ENCODE results near the gene CYP46A1.

The CYP46A1 gene

DNA sequence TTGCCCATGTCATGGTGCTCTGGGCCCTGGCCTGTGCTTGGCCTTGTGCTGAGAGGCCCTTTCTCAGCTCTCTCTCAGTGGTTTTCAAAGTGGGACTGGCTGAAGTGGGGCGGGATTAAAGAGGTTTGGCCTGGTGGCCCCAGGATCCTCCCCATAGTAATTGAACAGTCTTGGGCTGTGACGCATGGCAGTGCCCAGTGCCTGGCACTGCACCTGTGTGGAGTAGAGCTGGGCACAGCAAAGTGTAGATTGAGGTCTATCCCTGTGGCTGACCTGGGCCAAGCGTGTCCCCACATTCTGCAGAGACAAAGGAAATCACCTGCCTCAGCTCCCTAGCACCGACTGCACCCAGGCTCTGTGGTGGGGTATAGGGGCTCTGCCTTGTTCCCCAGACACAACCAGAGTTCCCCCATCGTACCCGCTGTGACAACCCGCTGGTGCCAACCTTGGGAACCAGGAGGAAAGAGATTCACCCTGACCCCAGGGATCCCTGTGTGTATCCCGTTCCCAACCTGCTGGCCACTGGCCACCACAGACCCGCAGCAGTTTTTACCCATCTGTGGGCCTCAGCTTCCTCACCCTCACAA is 9.9 kb upstream of the CYP46A1 start:
- no peak overlapping the region for H3K4me3 Mint-ChIP-seq
- H3K27me3 Mint-ChIP-seq: peaks cover 13% of the 10 kb centered on the region
- DNase-seq (ENCODE audit: low spot score in 2 of 2) (no peak), ATAC-seq (ENCODE audit: low read depth) (no peak)
- H3K36me3 Mint-ChIP-seq: no peaks in the 10 kb centered on the region
- H3K9me3 Mint-ChIP-seq: peaks cover 4% of the 10 kb centered on the region
- H3K4me1 Mint-ChIP-seq: peaks cover 3% of the 10 kb centered on the region
- H3K27ac Mint-ChIP-seq: no peak overlapping the region

DNA sequence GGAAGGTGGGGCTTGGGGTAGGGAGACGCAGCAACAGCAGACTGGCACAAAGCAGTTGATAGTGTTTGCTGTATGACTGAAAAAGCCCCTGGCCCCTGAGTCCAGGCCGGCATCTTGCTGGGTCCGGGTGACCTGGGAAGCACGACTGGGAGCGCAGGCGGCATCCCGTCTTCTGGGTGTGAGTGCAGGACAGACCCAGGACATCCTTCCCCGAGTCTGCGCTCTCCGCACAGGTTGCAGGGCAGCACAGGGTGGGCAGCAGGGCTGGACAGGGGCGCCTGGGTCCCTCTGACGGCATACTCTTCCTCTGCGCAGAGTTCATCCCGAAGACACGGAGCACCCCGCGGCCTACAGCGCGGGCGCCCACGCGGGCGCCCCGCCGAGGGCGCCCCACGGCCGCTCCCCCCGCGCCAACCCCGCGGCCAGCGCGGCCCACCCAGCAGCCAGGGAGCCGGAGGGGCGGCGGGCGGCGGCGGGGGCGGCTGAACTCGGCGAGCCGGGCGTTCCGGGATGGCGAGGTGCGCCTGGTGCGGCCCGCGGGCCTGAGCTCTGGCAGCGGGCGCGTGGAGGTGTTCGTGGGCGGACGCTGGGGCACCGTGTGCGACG is 9.2 kb upstream of the CYP46A1 start:
- Mint-ChIP-seq H3K9me3 (peaks cover 4% of the 10 kb centered on the region), H3K4me3 (no peak overlapping the region), H3K27ac (no peak overlapping the region), H3K4me1 (peaks cover 3% of the 10 kb centered on the region), H3K27me3 (peaks cover 13% of the 10 kb centered on the region), H3K36me3 (no peaks in the 10 kb centered on the region)
- DNase-seq (ENCODE audit: low spot score in 2 of 2): no peak
- no peak for ATAC-seq (ENCODE audit: low read depth)

DNA sequence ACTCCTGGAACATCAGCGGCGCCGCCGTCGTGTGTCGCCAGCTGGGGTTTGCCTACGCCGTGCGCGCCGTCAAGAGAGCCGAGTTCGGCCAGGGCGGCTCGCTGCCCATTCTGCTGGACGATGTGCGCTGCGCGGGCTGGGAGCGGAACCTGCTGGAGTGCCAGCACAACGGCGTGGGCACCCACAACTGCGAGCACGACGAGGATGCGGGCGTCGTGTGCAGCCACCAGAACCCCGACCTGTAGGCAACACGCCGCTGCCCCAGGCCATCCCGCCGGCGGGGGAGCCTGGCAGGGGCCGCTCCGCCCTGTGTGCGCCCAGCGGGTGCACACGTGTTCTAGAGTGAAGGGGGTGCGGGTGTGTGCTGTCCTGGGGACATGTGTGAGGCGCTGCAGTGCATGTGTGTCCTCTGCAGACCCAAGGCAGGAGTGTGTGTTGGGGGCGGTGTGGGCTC is 8.7 kb upstream of the CYP46A1 start:
- peaks cover 11% of the 10 kb centered on the region for H3K27me3 Mint-ChIP-seq
- H3K9me3 Mint-ChIP-seq: peaks cover 4% of the 10 kb centered on the region
- H3K36me3 Mint-ChIP-seq: no peaks in the 10 kb centered on the region
- H3K4me1 Mint-ChIP-seq: peaks cover 3% of the 10 kb centered on the region
- ATAC-seq (ENCODE audit: low read depth) (no peak), DNase-seq (ENCODE audit: low spot score in 2 of 2) (no peak)
- H3K27ac Mint-ChIP-seq: no peak overlapping the region
- no peak overlapping the region for H3K4me3 Mint-ChIP-seq

DNA sequence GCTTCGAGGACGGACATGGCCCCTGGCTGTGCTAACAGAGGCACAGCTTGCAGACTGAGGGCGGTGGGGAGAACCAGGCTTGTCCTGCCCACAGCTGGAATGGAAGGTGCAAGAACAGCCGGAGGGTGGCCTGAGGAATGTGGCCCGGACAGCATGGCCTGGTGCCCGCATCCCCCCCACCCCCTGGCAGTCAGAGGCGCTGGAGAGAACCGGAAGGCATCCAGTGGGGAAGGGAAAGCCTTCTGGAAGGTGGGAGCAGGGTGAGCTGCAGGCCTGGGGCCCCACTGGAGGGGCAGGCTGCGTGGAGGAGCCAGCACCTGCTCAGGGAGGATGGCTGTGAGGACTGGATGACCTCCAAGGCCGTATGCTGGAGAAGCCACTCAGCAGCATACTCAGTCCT is 8.1 kb upstream of the CYP46A1 start:
- H3K36me3 Mint-ChIP-seq: no peaks in the 10 kb centered on the region
- peaks cover 9% of the 10 kb centered on the region for H3K27me3 Mint-ChIP-seq
- no peak overlapping the region for H3K4me3 Mint-ChIP-seq
- H3K4me1 Mint-ChIP-seq: peaks cover 3% of the 10 kb centered on the region
- H3K9me3 Mint-ChIP-seq: peaks cover 4% of the 10 kb centered on the region
- DNase-seq (ENCODE audit: low spot score in 2 of 2) (no peak), ATAC-seq (ENCODE audit: low read depth) (no peak)
- no peak overlapping the region for H3K27ac Mint-ChIP-seq

DNA sequence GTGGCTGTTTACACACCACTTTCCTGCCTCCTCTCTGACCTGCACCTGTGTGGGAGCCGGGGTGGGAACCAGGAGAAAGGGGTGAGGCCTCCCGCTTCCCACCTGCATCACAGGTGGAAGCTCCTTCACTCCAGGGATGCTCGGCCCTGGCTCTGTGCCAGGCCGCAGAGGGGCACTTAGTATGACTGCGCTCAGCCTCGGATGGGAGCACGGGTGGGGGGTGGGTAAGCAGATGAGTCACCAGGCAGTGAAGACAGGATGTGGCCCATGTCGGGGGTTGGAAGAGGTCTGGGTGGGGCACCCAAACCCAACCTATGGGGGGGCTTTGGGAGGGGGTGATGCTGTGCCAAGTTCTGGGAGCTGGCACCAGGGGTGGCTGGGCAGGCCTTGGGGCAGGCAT is 7.4 kb upstream of the CYP46A1 start:
- Mint-ChIP-seq H3K27ac (no peak overlapping the region), H3K4me3 (no peak overlapping the region), H3K4me1 (peaks cover 3% of the 10 kb centered on the region), H3K9me3 (peaks cover 4% of the 10 kb centered on the region), H3K27me3 (peaks cover 9% of the 10 kb centered on the region), H3K36me3 (no peaks in the 10 kb centered on the region)
- no peak for DNase-seq (ENCODE audit: low spot score in 2 of 2)
- ATAC-seq (ENCODE audit: low read depth): no peak

DNA sequence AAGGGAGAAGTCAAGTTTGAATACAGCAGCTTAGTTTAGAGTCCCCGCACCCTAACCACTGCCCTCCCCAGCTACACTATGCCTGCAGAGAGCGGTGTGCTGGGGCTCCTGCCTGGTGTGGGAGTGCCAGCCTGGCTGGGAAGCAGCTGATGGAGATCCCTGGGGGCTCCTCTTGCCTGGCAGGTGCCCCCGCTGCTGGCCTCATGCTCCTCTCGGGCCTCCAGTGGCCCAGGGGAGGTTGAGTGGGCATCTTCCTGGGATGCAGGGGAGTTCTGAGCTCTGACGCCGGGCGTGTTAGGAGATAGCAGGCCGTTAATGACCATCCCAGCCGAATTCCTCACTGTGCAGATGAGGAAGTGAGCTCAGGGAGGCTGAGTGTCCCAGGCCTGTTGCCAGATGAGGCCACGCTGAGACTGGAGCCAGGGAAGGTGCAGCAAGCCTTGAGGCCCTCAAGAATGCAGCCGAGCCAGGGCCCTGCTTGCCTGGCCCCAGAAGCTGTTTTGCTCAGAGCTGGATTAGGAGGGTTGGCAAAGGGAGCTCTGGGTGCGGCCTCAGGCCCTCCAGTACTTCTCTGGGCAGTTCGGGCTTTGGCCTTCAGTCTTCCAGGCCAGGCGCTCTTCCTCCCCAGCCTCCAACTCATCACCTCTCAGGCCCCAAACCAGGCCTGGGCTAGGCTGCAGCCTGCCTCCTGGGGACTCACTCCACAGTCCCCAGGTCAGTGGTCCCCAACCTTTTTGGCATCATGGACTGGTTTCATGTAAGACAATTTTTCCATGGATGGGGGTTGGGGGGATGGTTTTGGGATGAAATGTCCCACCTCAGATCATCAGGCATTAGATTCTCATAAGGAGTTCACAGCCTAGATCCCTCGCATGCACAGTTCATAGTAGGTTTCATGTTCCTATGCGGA is 6.6 kb upstream of the CYP46A1 start:
- no peak for ATAC-seq (ENCODE audit: low read depth)
- H3K9me3 Mint-ChIP-seq: peaks cover 4% of the 10 kb centered on the region
- H3K4me1 Mint-ChIP-seq: peaks cover 1% of the 10 kb centered on the region
- no peak for DNase-seq (ENCODE audit: low spot score in 2 of 2)
- H3K27ac Mint-ChIP-seq: no peak overlapping the region
- no peaks in the 10 kb centered on the region for H3K36me3 Mint-ChIP-seq
- H3K4me3 Mint-ChIP-seq: no peak overlapping the region
- H3K27me3 Mint-ChIP-seq: peaks cover 8% of the 10 kb centered on the region

DNA sequence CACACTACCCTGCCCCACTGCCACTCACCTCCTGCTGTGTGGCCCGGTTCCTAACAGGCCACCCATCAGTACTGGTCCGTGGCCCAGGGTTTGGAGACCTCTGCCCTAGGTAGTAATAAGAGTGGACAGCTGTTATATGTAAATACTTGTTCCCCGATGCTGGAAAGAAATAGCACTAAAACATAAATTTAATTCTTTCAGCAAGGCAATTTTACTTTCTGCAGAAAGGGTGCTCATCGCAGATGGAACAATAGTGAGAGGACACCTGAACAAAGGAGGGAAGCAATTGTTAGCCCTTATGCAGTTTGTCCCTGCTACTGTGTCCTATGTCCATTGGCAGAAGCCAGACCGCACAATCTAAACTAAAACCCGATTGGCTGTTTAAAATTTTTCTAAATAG is 5.9 kb upstream of the CYP46A1 start:
- peaks cover 8% of the 10 kb centered on the region for H3K27me3 Mint-ChIP-seq
- H3K4me1 Mint-ChIP-seq: peaks cover 4% of the 10 kb centered on the region
- no peaks in the 10 kb centered on the region for H3K36me3 Mint-ChIP-seq
- ATAC-seq (ENCODE audit: low read depth): no peak
- no peak overlapping the region for H3K27ac Mint-ChIP-seq
- H3K9me3 Mint-ChIP-seq: peaks cover 4% of the 10 kb centered on the region
- no peak overlapping the region for H3K4me3 Mint-ChIP-seq
- no peak for DNase-seq (ENCODE audit: low spot score in 2 of 2)

DNA sequence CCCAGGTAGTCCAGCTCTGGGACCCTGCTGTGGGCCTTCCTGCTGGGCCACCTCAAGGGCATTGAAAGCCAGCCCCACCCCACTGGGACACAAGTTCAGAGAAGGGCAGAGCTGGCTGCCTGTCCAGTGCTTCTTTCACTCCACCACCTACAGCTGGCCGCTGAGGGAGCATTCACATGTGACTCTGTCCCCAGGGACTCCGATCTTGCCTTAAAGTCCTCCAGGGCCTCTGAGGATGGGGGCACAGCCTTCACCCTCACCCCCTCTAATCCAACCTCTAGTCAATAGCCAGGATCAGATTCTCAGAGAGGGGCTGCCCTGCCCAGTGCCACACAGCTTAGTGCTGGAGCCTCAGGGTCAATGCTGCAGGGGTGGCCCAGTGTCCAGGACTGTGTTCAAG is 5.0 kb upstream of the CYP46A1 start:
- H3K4me3 Mint-ChIP-seq: no peak overlapping the region
- H3K27ac Mint-ChIP-seq: no peak overlapping the region
- no peak for ATAC-seq (ENCODE audit: low read depth)
- peaks cover 4% of the 10 kb centered on the region for H3K9me3 Mint-ChIP-seq
- H3K36me3 Mint-ChIP-seq: no peaks in the 10 kb centered on the region
- DNase-seq (ENCODE audit: low spot score in 2 of 2): no peak
- H3K27me3 Mint-ChIP-seq: peaks cover 6% of the 10 kb centered on the region
- H3K4me1 Mint-ChIP-seq: peaks cover 7% of the 10 kb centered on the region

DNA sequence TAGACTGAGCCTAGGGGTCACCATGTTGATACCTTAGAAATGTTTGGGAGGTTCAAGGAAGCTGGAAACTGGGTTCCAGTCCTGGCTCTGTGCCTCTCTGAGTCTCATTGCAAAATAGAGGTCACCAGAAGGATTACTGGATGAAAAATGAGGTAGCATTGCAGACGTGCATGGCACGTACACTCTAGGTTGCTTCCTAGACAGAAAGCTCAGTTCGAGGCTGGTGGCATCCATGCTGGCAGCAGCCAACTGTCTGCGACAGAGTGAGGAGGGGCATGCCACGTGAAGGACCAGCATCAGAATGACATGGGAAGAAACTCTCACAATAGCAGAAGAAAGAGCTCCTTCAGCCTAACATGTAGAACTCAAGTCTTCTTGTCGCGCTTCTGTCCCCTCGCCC is 4.6 kb upstream of the CYP46A1 start:
- no peaks in the 10 kb centered on the region for H3K36me3 Mint-ChIP-seq
- ATAC-seq (ENCODE audit: low read depth): no peak
- no peak overlapping the region for H3K27ac Mint-ChIP-seq
- H3K9me3 Mint-ChIP-seq: peaks cover 4% of the 10 kb centered on the region
- H3K4me1 Mint-ChIP-seq: peaks cover 7% of the 10 kb centered on the region
- no peak overlapping the region for H3K4me3 Mint-ChIP-seq
- DNase-seq (ENCODE audit: low spot score in 2 of 2): no peak
- peaks cover 6% of the 10 kb centered on the region for H3K27me3 Mint-ChIP-seq

DNA sequence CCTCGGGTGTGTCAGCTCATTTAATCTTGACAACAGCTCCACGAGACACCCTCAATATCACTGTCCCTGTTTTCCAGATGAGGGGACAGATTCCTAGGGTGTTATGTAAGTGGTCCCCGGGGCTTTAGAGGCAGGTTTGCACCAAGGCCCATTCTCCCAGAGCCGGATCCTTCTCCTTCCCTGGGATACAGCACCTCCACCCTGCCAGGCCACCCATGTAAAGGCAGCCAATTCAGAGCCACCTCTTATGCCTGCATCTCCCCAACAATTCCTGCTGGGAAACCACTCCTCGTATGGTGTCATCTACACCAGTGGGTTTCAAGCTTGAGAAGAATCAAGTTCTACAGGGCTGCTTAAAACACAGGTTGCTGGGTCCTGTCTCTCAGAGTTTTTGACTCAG is 4.1 kb upstream of the CYP46A1 start:
- Mint-ChIP-seq H3K9me3 (peaks cover 4% of the 10 kb centered on the region), H3K4me3 (no peak overlapping the region), H3K27ac (no peak overlapping the region), H3K27me3 (peaks cover 6% of the 10 kb centered on the region), H3K36me3 (no peaks in the 10 kb centered on the region), H3K4me1 (peaks cover 7% of the 10 kb centered on the region)
- ATAC-seq (ENCODE audit: low read depth): no peak
- no peak for DNase-seq (ENCODE audit: low spot score in 2 of 2)

DNA sequence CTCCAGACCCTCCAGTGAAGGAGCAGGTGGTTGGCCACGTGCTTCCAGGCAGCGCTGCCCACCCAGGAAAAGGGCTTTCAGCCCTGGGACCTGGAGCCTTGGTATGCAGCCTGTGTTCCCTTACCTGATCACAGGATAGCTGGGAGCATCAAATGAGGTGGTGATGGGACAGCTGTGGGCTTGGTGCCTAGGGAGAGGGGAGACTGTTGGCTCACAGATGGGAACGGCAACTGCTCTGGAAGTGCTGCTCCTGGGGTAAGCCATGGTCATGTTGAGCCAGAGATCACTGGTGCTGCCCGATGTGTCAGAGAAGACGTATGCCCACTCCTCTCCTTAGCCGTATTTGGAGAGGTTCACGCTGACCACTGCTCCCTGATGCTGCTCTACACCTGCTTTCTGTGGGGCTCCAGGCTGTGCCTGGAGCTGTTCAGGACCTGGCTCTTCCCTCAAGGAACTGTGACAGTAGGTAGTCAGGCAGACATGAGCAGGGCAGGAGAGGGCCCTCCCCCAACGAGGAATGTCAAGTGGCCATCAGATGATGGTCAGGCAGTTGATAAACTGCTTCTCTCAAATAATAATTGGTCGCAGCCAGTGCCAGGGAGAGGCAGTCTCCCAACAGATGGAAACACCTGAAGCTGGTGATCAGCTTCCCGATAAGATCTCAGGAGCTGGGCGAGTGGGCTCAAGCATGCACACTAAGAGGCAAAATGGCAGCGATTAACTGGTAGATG is 2.8 kb upstream of the CYP46A1 start:
- Mint-ChIP-seq H3K27ac (no peak overlapping the region), H3K4me1 (peaks cover 7% of the 10 kb centered on the region), H3K9me3 (peaks cover 6% of the 10 kb centered on the region), H3K36me3 (no peaks in the 10 kb centered on the region), H3K27me3 (peaks cover 12% of the 10 kb centered on the region), H3K4me3 (no peak overlapping the region)
- ATAC-seq (ENCODE audit: low read depth): no peak
- DNase-seq (ENCODE audit: low spot score in 2 of 2): no peak

DNA sequence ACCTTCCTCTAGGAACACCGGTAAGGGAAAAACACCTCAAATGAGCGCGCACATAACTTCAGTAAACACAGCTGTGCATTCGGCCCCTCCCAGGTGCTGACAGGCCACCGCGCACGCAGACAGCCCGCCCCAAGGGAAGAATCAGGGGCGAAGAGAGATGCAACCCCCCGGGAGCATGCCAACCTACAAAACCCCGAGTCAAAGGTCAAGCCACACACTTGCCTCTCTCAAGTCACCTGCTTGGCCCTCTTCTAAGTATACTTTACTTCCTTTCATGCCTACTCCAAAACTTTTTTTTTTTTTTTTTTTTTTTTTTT is 2.3 kb upstream of the CYP46A1 start:
- peaks cover 7% of the 10 kb centered on the region for H3K4me1 Mint-ChIP-seq
- peaks cover 15% of the 10 kb centered on the region for H3K27me3 Mint-ChIP-seq
- DNase-seq (ENCODE audit: low spot score in 2 of 2) (no peak), ATAC-seq (ENCODE audit: low read depth) (no peak)
- H3K4me3 Mint-ChIP-seq: no peak overlapping the region
- H3K27ac Mint-ChIP-seq: no peak overlapping the region
- no peaks in the 10 kb centered on the region for H3K36me3 Mint-ChIP-seq
- peaks cover 6% of the 10 kb centered on the region for H3K9me3 Mint-ChIP-seq

DNA sequence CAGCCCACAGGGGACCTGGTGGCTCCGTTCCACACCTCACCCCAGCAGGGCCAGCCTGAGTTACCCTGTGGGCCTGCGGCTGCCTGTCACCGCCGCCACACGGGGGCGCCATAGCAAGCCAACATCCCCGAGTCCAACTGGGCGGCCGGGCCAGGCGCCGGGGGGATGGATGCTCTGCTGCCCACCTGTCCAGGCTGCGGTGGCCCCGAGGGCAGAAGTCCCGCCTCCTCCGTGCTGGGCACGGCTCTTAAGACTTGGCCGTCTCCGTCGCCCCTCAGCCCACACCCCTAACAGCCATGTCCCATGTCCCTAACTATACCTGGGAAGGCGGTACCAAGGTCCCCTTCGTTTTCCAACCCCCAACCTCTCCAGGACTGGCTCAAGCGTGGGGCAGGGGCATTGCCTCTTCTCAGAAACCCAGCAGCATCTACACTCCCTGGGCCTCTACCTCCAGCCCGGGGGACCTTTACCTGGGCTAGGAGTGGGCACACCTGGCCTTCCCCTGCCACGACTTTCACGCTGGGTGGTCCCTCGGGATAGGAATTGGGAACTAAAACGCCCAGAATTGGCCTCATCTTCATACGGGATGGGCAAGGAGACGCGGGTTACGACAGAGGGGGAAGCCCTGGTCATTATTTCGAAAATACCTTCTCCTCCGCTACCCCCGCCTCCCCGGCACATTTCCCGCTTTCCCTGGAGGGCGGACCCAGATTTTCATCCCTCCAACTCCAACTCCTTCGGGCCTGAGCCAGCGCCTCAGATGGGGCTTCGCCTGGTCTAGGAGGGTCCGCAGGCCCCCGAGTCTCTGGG is 1.1 kb upstream of the CYP46A1 start:
- Mint-ChIP-seq H3K4me3 (peak overlapping the region; percentile 78), H3K36me3 (no peaks in the 10 kb centered on the region), H3K27ac (no peak overlapping the region), H3K27me3 (peaks cover 15% of the 10 kb centered on the region), H3K4me1 (peaks cover 7% of the 10 kb centered on the region), H3K9me3 (peaks cover 6% of the 10 kb centered on the region)
- DNase-seq (ENCODE audit: low spot score in 2 of 2) (peak; percentile 60 to 79), ATAC-seq (ENCODE audit: low read depth) (peak; percentile 14)
